NB4 (cell line): ENCODE results near the gene SAT1.

Experiments
- CTCF ChIP-seq: IDR thresholded peaks from one replicate; pipeline ENCODE4 v1.5.1; 2012; ENCODE audit warnings: low read depth, low read length
- POLR2A ChIP-seq: IDR thresholded peaks from 2 replicates; pipeline ENCODE4 v1.6.1; 2011; ENCODE audit warnings: mild to moderate bottlenecking; ENCODE audit not compliant: insufficient read length; ENCODE audit errors: extremely low read depth
- TF ChIP-seq, protein P1 (sequence below): IDR thresholded peaks from 2 replicates; pipeline ENCODE4 v1.6.1; 2011; ENCODE audit warnings: low read depth, low read length

GRCh38 chrX:23822841-23823240 is 39.9 kb downstream of the SAT1 start:
- TF ChIP-seq CTCF (no peak), POLR2A (no peak)
- TF ChIP-seq, protein P1, sequence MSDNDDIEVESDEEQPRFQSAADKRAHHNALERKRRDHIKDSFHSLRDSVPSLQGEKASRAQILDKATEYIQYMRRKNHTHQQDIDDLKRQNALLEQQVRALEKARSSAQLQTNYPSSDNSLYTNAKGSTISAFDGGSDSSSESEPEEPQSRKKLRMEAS, result no peak
